GM23338 (cell line): ENCODE data around the gene OOSP4A. TPM values are rescaled to one million over a fixed set of nuclear protein-coding genes. Genes with fewer than 3 reads are reported as not detected.

Experiments used
- ATAC-seq: fragments of 200-7000 bp; cut with Tn5 transposase; 3 replicates; pipeline ENCODE4 v1.9.1; 2020
- DNase-seq: peaks from one replicate; pipeline ENCODE4 v3.0.0-alpha.2; 2015; ENCODE audit warnings: low spot score
- H2AFZ ChIP-seq: fragments of 200-600 bp; sonication (generic); 2 replicates; pipeline ENCODE4 v1.8.0; 2016; ENCODE audit warnings: antibody characterized with exemption, mild to moderate bottlenecking, moderate library complexity
- H3F3A ChIP-seq: fragments of 200-600 bp; sonication (generic); replicated peaks from 2 replicates; pipeline ENCODE4 v1.8.0; 2017; ENCODE audit warnings: antibody characterized with exemption, mixed run types, low read depth
- H3K27ac ChIP-seq: fragments of 200-600 bp; sonication (generic); 2 replicates; pipeline ENCODE4 v1.6.1; 2016; ENCODE audit warnings: low read depth
- H3K27me3 ChIP-seq: fragments of 200-600 bp; sonication (generic); 2 replicates; pipeline ENCODE4 v1.8.0; 2016; ENCODE audit warnings: mild to moderate bottlenecking, mixed run types, moderate library complexity; ENCODE audit not compliant: insufficient read depth
- H3K36me3 ChIP-seq: fragments of 200-600 bp; sonication (generic); 2 replicates; pipeline ENCODE4 v1.8.0; 2016; ENCODE audit warnings: mild to moderate bottlenecking; ENCODE audit not compliant: insufficient read depth
- H3K4me1 ChIP-seq: fragments of 200-600 bp; sonication (generic); 2 replicates; pipeline ENCODE4 v1.8.0; 2016; ENCODE audit warnings: mild to moderate bottlenecking, moderate library complexity; ENCODE audit not compliant: insufficient read depth
- H3K4me2 ChIP-seq: fragments of 200-600 bp; sonication (generic); 2 replicates; pipeline ENCODE4 v1.7.1; 2017; ENCODE audit warnings: mixed run types
- H3K4me3 ChIP-seq: fragments of 200-600 bp; sonication (generic); 2 replicates; pipeline ENCODE4 v1.6.1; 2016; ENCODE audit warnings: mixed run types
- H3K79me2 ChIP-seq: fragments of 200-600 bp; sonication (generic); replicated peaks from 2 replicates; pipeline ENCODE4 v1.8.0; 2017; ENCODE audit warnings: mild to moderate bottlenecking; ENCODE audit not compliant: insufficient read depth
- H3K9me2 ChIP-seq: fragments of 200-600 bp; sonication (generic); 2 replicates; pipeline ENCODE4 v1.8.0; 2017; ENCODE audit not compliant: insufficient read depth
- H4K20me1 ChIP-seq: fragments of 200-600 bp; sonication (generic); replicated peaks from 2 replicates; pipeline ENCODE4 v1.8.0; 2017; ENCODE audit warnings: mild to moderate bottlenecking; ENCODE audit not compliant: insufficient read depth
- H3K27ac Mint-ChIP-seq: 2 replicates; pipeline ENCODE4 v1.8.0; 2020; ENCODE audit warnings: inconsistent platforms, mild to moderate bottlenecking, moderate library complexity, mixed read lengths
- H3K27me3 Mint-ChIP-seq: 3 replicates; pipeline ENCODE4 v1.8.0; 2022; ENCODE audit warnings: low read depth, mild to moderate bottlenecking, moderate library complexity, mixed read lengths, inconsistent platforms; ENCODE audit not compliant: insufficient read depth, poor library complexity
- H3K36me3 Mint-ChIP-seq: 3 replicates; pipeline ENCODE4 v1.8.0; 2021; ENCODE audit warnings: low read depth, mild to moderate bottlenecking, inconsistent platforms, moderate library complexity, mixed read lengths
- H3K4me1 Mint-ChIP-seq: 3 replicates; pipeline ENCODE4 v1.8.0; 2020; ENCODE audit warnings: mild to moderate bottlenecking, inconsistent platforms, mixed read lengths
- H3K4me3 Mint-ChIP-seq: 3 replicates; pipeline ENCODE4 v1.8.0; 2021; ENCODE audit warnings: moderate library complexity, mild to moderate bottlenecking, inconsistent platforms, mixed read lengths
- H3K9me3 Mint-ChIP-seq: 3 replicates; pipeline ENCODE4 v1.8.0; 2020; ENCODE audit warnings: moderate library complexity, mild to moderate bottlenecking, inconsistent platforms, mixed read lengths
- CREB1 ChIP-seq: fragments of 250-450 bp; sonication (Bioruptor Pico); IDR thresholded peaks from 2 replicates; pipeline ENCODE4 v1.5.0; 2020; ENCODE audit warnings: low read depth, mild to moderate bottlenecking, moderate library complexity
- EZH2 ChIP-seq: fragments of 200-600 bp; sonication (generic); IDR thresholded peaks from one replicate; pipeline ENCODE4 v1.8.0; 2017; ENCODE audit warnings: antibody characterized with exemption, mild to moderate bottlenecking, low read depth; ENCODE audit not compliant: unreplicated experiment
- EZH2phosphoT487 ChIP-seq: fragments of 200-600 bp; sonication (generic); IDR thresholded peaks from one replicate; pipeline ENCODE4 v1.8.1; 2018; ENCODE audit warnings: antibody characterized with exemption; ENCODE audit not compliant: unreplicated experiment
- JUNB ChIP-seq: IDR thresholded peaks from one replicate; pipeline ENCODE4 v1.6.1; 2016; ENCODE audit warnings: antibody characterized with exemption; ENCODE audit not compliant: unreplicated experiment
- NANOG ChIP-seq: IDR thresholded peaks from 2 replicates; pipeline ENCODE4 v1.6.1; 2016; ENCODE audit warnings: antibody characterized with exemption, borderline replicate concordance
- POLR2AphosphoS5 ChIP-seq: IDR thresholded peaks from 2 replicates; pipeline ENCODE4 v1.6.1; 2016; ENCODE audit warnings: antibody characterized with exemption, low read depth
- STAT1 ChIP-seq: IDR thresholded peaks from one replicate; pipeline ENCODE4 v1.6.1; 2016; ENCODE audit warnings: antibody characterized with exemption; ENCODE audit not compliant: unreplicated experiment
- ZNF114 ChIP-seq: fragments of 250-450 bp; sonication (Bioruptor Pico); IDR thresholded peaks from 2 replicates; pipeline ENCODE4 v1.5.0; 2020; ENCODE audit warnings: mild to moderate bottlenecking, moderate library complexity
- polyA plus RNA-seq: library from polyadenylated mRNA; unstranded; fragments of >200 nt; fragmentation: Nextera tagmentation; extraction: Ambion mirVana; gene quantifications from 2 replicates; pipeline ENCODE4 v1.2.1, GENCODE V29; 2016
- total RNA-seq: library from RNA; depleted of rRNA; stranded (reverse); fragments of >200 nt; shearing (Covaris generic); gene quantifications from 2 replicates; pipeline ENCODE4 v1.2.3, GENCODE V29; 2014
- TF ChIP-seq, protein P1 (sequence below), 2 experiments: fragments of 200-600 bp in 1 of 2; sonication (generic) in 1 of 2; conservative IDR thresholded peaks; 2 replicates each; pipeline versions ENCODE4 v1.5.1 to v1.6.1; 2016 to 2017; ENCODE audit warnings: antibody characterized with exemption in 2 of 2, low read depth in 2 of 2, mild to moderate bottlenecking in 2 of 2, moderate library complexity in 1 of 2
- TF ChIP-seq, protein P2 (sequence below): IDR thresholded peaks from 2 replicates; pipeline ENCODE4 v1.6.1; 2016; ENCODE audit warnings: antibody characterized with exemption
- TF ChIP-seq, protein P3 (sequence below): IDR thresholded peaks from one replicate; pipeline ENCODE4 v1.6.1; 2018; ENCODE audit warnings: antibody characterized with exemption; ENCODE audit not compliant: unreplicated experiment

Gene OOSP4A
- total and polyA plus RNA-seq, 2 experiments from 2014 or later, result not detected

DNA sequence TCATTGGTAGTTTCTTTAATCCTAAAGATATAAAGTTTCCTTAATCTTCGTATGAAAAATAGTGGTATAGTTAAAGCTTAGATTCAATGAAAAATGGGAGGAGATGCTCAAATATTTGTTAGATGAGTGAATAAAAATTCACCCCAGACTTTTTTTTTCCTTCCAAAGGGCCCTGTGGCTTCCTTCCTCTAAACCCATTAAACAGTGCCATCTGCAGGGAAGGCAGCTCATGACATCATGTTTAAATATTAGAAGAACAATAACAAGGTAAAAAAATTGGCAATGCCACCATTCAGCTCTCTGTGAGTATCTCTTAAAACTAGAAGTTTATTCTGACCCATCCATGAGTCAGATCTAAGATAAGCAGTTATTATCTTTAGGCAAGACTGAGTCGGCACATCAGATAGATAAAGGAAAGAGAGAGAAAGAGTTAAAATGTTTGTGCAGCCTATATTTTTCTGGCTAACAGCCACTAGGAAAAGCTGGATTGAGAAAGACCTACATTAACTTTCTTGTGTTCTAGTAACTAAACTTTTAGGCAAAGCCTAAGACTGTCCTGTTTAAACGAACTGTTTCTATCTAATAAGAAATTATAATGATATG, 44.7 kb upstream of the OOSP4A start:
- H3K9me3 Mint-ChIP-seq, result peaks cover 40% of the 10 kb centered on the region
- DNase-seq (peak; percentile 75), ATAC-seq (no peak)
- H3K36me3 Mint-ChIP-seq, result peaks cover 32% of the 10 kb centered on the region
- no peaks in the 10 kb centered on the region for H3K27me3 Mint-ChIP-seq
- Histone ChIP-seq H3K79me2 (no peaks in the 10 kb centered on the region), H3K4me2 (no peak overlapping the region), H4K20me1 (no peaks in the 10 kb centered on the region), H3K9me2 (no peaks in the 10 kb centered on the region), H3K4me1 (no peaks in the 10 kb centered on the region), H3K36me3 (peaks cover 15% of the 10 kb centered on the region; the same call in 1 of the 2 replicates), H3F3A (no peaks in the 10 kb centered on the region; the same call in 1 of the 2 replicates), H3K4me3 (no peak overlapping the region), H2AFZ (no peak overlapping the region), H3K27ac (no peak overlapping the region), H3K27me3 (no peaks in the 10 kb centered on the region)
- no peak overlapping the region for H3K4me3 Mint-ChIP-seq
- TF ChIP-seq NANOG (no peak), JUNB (no peak)
- TF ChIP-seq, protein P1, sequence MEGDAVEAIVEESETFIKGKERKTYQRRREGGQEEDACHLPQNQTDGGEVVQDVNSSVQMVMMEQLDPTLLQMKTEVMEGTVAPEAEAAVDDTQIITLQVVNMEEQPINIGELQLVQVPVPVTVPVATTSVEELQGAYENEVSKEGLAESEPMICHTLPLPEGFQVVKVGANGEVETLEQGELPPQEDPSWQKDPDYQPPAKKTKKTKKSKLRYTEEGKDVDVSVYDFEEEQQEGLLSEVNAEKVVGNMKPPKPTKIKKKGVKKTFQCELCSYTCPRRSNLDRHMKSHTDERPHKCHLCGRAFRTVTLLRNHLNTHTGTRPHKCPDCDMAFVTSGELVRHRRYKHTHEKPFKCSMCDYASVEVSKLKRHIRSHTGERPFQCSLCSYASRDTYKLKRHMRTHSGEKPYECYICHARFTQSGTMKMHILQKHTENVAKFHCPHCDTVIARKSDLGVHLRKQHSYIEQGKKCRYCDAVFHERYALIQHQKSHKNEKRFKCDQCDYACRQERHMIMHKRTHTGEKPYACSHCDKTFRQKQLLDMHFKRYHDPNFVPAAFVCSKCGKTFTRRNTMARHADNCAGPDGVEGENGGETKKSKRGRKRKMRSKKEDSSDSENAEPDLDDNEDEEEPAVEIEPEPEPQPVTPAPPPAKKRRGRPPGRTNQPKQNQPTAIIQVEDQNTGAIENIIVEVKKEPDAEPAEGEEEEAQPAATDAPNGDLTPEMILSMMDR (conservative IDR thresholded peaks at IDR 0.05; ENCODE audit: low read depth in 2 of 2), result peak; percentile 71 to 88
- peak overlapping the region; percentile 44; the same call in 1 of the 2 replicates for H3K27ac Mint-ChIP-seq
- H3K4me1 Mint-ChIP-seq, result no peaks in the 10 kb centered on the region

GRCh38 chr11:59923813-59924212, 40.0 kb upstream of the OOSP4A start:
- no peaks in the 10 kb centered on the region for H3K9me2 ChIP-seq
- no peaks in the 10 kb centered on the region for H3K79me2 ChIP-seq
- Mint-ChIP-seq H3K4me1 (no peaks in the 10 kb centered on the region), H3K36me3 (peaks cover 52% of the 10 kb centered on the region), H3K9me3 (peaks cover 67% of the 10 kb centered on the region), H3K27me3 (no peaks in the 10 kb centered on the region), H3K27ac (no peak overlapping the region), H3K4me3 (no peak overlapping the region)
- ATAC-seq, result no peak
- H3K4me3 ChIP-seq, result no peak overlapping the region
- H3K27ac ChIP-seq, result no peak overlapping the region
- peak; percentile 47 for DNase-seq
- H3K27me3 ChIP-seq, result no peaks in the 10 kb centered on the region
- H3F3A ChIP-seq, result no peaks in the 10 kb centered on the region; the same call in 1 of the 2 replicates
- H3K4me2 ChIP-seq, result no peak overlapping the region
- H3K4me1 ChIP-seq, result no peaks in the 10 kb centered on the region
- H2AFZ ChIP-seq, result no peak overlapping the region
- no peaks in the 10 kb centered on the region for H4K20me1 ChIP-seq
- H3K36me3 ChIP-seq, result peaks cover 19% of the 10 kb centered on the region; the same call in 1 of the 2 replicates
- TF ChIP-seq, protein P2, sequence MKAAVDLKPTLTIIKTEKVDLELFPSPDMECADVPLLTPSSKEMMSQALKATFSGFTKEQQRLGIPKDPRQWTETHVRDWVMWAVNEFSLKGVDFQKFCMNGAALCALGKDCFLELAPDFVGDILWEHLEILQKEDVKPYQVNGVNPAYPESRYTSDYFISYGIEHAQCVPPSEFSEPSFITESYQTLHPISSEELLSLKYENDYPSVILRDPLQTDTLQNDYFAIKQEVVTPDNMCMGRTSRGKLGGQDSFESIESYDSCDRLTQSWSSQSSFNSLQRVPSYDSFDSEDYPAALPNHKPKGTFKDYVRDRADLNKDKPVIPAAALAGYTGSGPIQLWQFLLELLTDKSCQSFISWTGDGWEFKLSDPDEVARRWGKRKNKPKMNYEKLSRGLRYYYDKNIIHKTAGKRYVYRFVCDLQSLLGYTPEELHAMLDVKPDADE, result no peak
- no peak for TF ChIP-seq CREB1 (CRISPR knock-in tag)
- no peak for TF ChIP-seq ZNF114 (CRISPR knock-in tag)
- TF ChIP-seq JUNB, result no peak
- TF ChIP-seq, protein P1 (conservative IDR thresholded peaks at IDR 0.05; ENCODE audit: low read depth in 2 of 2), result no peak
- TF ChIP-seq NANOG, result no peak
- no peak for TF ChIP-seq POLR2AphosphoS5
- TF ChIP-seq, protein P3, sequence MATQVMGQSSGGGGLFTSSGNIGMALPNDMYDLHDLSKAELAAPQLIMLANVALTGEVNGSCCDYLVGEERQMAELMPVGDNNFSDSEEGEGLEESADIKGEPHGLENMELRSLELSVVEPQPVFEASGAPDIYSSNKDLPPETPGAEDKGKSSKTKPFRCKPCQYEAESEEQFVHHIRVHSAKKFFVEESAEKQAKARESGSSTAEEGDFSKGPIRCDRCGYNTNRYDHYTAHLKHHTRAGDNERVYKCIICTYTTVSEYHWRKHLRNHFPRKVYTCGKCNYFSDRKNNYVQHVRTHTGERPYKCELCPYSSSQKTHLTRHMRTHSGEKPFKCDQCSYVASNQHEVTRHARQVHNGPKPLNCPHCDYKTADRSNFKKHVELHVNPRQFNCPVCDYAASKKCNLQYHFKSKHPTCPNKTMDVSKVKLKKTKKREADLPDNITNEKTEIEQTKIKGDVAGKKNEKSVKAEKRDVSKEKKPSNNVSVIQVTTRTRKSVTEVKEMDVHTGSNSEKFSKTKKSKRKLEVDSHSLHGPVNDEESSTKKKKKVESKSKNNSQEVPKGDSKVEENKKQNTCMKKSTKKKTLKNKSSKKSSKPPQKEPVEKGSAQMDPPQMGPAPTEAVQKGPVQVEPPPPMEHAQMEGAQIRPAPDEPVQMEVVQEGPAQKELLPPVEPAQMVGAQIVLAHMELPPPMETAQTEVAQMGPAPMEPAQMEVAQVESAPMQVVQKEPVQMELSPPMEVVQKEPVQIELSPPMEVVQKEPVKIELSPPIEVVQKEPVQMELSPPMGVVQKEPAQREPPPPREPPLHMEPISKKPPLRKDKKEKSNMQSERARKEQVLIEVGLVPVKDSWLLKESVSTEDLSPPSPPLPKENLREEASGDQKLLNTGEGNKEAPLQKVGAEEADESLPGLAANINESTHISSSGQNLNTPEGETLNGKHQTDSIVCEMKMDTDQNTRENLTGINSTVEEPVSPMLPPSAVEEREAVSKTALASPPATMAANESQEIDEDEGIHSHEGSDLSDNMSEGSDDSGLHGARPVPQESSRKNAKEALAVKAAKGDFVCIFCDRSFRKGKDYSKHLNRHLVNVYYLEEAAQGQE, result no peak
- TF ChIP-seq EZH2phosphoT487, result no peak
- no peak for TF ChIP-seq STAT1
- TF ChIP-seq EZH2, result no peak
